Measurements from ENCODE around the gene TRIM36.
A peak's percentile ranks its signal among the peaks of the same experiment; 100 is the strongest.

The TRIM36 gene, protein sequence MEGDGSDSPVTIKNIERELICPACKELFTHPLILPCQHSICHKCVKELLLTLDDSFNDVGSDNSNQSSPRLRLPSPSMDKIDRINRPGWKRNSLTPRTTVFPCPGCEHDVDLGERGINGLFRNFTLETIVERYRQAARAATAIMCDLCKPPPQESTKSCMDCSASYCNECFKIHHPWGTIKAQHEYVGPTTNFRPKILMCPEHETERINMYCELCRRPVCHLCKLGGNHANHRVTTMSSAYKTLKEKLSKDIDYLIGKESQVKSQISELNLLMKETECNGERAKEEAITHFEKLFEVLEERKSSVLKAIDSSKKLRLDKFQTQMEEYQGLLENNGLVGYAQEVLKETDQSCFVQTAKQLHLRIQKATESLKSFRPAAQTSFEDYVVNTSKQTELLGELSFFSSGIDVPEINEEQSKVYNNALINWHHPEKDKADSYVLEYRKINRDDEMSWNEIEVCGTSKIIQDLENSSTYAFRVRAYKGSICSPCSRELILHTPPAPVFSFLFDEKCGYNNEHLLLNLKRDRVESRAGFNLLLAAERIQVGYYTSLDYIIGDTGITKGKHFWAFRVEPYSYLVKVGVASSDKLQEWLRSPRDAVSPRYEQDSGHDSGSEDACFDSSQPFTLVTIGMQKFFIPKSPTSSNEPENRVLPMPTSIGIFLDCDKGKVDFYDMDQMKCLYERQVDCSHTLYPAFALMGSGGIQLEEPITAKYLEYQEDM

DNA sequence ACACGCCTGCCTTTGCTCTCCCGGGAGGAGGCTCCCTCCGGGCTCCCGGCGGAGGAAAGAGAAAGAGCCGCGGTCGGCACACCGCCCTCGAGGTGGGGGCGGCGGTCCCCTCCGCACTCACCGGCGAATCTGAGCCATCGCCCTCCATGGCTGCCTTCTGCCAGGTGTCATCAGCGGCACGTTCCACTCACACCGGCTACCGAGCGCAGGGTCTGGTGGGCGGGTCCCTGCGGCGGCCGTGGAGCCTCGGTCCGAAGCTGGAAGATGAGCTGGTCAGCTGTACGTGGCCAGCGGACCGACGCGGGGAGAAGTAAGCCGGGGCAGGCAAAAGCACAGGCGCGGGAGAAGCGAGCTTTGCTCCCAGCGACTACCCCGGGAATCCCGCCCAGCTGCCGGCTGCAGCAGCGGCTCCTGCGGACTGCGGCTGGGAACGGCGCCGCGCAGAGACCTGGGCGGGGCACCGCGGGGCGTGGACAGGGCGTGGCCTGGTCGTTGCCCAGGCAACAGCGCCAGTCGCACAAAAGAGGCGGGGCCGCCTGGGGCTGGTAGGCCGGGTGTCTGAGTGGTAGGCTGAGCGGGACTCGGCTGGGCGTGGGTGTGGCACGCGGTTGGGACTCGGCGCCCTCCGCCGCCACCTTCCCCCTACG lies at the start of gene TRIM36:
Gene TRIM36 (minus strand): TSS at position 422 of the 647 bp plus-strand sequence. CDS start 274 bp downstream, at position 148.
- DNase-seq (ENCODE audit: low read depth): peak; percentile 90

DNA sequence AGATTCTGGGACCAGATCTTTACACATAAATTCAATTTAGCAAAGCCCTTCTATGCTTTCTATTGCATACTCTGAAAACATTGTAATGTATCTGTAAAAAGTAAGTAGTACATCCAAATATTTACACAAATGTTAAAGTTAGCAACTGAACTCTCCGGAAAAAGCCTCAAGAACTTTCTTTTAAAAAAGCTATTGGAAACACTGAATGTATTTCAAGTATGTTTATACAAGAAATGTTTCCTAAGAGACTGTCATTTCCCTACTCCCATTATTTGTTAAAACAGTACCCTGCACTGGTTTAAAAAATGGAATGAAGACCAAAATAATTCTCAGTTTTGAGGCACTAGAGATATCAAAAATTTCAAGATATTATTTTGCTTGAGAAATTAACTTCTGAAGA lies 44.8 kb upstream of the TRIM36 start:
- no peak for DNase-seq (ENCODE audit: low read depth)

DNA sequence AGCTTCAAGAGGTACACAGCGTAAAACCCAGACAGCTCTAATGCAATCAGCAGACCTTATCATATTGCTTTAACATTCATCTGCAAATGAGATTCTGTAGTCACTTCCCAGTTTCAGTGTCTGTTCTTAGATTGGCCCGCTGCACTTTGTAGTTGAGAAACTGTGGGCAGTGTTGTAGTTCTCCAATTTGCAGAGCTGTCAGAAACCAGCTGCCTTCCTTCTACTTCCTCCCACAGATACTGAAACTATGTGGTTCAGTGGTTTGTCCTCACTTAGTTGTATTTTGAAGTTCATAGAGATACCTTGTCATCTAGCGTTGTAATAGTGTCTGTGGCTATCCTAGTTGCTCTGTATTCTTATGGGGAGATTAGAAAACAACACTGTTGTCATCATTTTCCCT lies 39.6 kb upstream of the TRIM36 start:
- DNase-seq (ENCODE audit: low read depth): peak; percentile 5

DNA sequence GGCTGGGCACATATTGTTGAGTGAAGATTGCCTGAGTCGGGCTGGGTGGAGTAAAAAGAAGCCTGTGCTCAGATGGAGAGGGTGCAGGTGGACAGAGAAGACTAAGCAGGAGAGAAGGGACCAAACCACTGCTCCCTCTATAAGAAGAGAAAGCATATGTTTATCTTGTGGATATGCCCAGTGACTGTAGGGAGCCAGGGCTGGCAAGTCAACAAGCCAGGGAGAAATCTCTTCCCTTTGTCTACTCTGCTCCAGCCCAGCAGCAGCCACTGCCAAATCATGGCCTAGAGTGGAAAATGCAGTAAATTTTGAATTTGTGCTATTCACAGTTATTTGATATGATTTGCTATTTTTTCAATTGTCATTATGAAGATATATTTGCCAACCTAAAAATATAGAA lies 33.2 kb upstream of the TRIM36 start:
- no peak for DNase-seq (ENCODE audit: low read depth)

DNA sequence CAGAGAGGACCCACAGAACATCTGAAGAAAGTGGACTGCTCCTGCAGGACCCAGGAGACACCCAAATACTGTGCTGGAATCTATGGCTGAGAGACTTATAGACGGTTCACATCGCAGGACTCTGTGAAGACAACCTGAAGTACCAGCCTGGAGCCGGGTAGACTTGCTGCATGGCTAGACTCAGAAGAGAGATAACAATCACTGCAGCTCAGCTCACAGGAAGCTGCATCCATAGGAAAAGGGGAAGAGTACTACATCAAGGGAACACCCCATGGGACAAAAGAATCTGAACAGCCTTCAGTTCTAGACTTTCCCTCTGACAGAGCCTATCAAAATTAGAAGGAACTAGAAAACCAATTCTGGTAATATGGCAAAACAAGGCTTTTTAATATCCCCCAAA lies 26.5 kb upstream of the TRIM36 start:
- DNase-seq (ENCODE audit: low read depth): no peak

GRCh38 chr5:115194676-115195075 lies 25.0 kb upstream of the TRIM36 start:
- DNase-seq (ENCODE audit: low read depth): no peak

GRCh38 chr5:115193295-115193694 lies 23.6 kb upstream of the TRIM36 start:
- no peak for DNase-seq (ENCODE audit: low read depth)

GRCh38 chr5:115192098-115192497 lies 22.4 kb upstream of the TRIM36 start:
- no peak for DNase-seq (ENCODE audit: low read depth)

DNA sequence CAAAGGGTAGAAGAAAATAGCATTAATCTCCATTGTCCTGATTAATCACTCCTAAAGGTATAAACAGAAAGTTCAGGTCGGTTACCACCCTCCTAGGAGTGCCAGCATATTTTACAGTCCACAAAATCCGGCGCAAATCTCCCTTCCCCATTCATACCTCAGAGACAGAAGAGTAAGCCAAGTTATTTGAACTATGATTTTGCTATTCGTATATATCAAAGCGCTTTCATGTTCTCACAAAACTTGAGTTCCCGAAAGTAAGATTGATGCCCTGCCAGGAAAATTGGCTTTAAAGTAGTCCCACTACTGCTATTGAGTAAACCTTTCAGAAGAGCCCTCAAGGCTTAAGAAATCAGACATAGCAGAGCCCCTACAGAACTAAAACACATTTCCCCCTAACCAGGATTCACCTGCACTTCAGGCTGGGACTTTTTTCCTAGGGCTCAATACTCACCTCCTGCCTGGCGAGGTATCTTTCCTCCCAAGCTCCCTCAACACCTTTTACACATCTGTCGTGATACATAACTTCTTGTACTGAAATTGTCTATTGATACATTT lies 21.8 kb upstream of the TRIM36 start:
- no peak for DNase-seq (ENCODE audit: low read depth)

DNA sequence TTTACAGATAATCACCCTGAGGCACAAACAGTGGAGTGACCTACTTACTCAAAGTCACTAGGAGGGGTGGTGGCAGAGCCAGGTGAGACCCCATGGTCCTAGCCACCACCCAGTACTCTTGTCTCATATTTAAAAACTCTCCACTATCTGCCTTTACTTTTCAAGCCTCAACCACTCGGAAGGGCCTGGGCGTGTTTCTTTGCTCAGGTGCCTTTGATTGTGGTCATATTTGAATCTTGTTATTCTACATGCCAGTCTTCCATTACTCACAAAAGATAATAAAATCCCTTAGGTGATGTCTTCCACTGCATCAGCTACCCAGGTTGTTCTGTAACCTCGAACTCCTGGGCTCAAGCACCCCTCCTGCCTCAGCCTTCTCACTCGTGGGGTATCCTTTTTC lies 20.7 kb upstream of the TRIM36 start:
- DNase-seq (ENCODE audit: low read depth): no peak

DNA sequence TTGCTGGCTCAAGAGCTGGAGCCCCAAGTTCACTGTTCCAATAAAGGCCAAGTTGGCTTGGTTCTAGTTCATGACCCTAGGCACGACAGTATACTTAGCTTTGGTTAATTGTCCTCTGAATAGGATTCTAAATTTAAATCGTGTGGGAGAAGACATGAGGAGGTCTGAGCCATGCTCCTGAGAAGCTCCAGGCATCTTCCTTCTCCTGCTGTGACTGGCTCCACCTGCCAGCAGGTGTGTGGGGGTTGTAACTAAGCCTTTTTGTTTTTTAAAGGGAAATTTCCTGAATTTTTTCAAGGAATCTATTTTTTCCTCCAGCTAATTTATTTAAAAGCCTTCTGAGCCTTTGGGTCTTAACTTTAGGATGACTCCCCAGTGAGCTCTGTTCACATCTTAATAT lies 20.2 kb upstream of the TRIM36 start:
- DNase-seq (ENCODE audit: low read depth): no peak

GRCh38 chr5:115186794-115187193 lies 17.1 kb upstream of the TRIM36 start:
- no peak for DNase-seq (ENCODE audit: low read depth)

- DNase-seq (ENCODE audit: low read depth): no peak
These were observed 15.1 kb upstream of the TRIM36 start for GRCh38 chr5:115184770-115185169.

- no peak for DNase-seq (ENCODE audit: low read depth)
These were observed 12.0 kb upstream of the TRIM36 start for GRCh38 chr5:115181757-115182156.

DNA sequence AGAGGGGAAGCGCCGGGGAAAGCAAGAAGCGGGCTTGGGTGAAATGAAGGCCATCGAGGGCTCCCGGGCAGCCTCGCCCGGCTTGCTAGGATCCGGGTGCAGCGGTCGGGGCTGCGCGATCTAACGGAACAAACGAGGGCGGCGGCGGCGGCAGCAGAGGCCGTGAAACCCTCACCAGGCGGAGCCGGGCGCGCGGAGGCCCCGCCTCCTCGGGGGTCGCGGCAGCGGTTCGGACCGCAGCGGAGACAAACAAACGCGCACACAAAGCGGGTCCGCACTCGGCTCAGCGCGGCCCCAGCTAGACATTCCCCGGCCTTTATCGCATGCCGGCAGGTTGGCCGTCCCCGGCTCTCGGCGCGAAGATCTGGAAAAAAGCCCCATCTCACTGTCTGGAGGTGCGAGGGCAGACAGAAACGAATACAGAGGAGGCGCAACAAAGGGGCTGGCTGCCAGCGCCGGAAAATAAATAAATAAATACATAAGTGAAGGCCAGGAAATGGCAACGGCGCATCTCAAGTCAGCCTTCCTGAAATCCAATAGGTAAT lies 10.5 kb upstream of the TRIM36 start:
- no peak for DNase-seq (ENCODE audit: low read depth)

DNA sequence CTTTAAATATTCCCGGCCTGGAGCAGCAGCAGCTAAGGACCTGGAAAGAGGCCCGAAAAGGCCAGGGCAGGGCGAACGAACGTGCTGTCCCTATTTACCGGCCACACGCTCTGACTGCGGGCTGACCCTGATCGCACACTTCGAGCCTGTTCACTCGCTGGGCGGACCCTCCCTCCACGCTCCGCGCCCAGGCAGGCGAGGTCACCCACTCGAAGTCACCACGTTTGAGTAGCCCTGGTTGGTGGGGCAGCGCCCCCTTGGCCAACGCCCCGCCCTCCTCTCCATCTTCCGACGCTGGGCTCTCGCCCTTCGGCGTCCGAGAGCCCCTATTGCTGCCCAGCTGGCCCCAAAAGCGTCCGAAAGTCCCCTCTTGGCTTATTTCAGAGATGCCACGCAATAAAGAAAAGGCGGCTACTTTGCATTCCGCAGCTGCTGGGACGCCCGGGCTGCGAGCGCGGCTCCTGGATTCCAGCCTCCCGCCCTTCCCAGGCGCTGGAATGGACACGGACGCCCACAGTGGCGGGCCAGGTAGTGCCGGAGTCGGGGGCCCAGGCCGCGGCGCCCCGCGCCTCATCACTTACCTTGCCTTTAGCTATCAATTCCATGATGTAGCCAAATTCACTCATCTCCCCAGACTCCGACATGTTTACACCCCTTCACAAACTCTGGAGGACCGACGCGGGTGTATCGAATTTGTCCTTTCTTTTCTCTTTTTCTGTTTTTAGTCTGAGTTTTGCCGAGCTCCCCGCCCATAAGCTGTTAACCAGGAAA lies 9.9 kb upstream of the TRIM36 start:
- DNase-seq (ENCODE audit: low read depth): no peak

DNA sequence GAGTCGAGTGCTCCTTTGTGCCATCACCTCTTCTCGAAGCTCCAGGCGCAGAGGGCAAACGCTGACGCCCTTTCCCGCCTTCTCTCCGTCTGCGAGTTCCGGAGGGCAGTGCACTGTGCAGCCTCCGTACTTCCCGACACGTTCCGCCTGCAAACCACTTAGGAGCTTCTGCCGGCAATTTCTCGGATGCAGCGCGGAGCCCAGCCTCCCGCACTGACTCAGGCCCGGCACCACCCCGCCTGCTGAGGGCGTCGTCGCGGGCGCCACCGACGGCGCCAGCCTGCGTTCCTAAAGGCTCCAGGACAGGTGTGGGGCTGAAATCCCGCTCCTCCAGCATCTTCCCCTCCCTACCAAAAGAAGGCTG lies 9.3 kb upstream of the TRIM36 start:
- DNase-seq (ENCODE audit: low read depth): no peak

DNA sequence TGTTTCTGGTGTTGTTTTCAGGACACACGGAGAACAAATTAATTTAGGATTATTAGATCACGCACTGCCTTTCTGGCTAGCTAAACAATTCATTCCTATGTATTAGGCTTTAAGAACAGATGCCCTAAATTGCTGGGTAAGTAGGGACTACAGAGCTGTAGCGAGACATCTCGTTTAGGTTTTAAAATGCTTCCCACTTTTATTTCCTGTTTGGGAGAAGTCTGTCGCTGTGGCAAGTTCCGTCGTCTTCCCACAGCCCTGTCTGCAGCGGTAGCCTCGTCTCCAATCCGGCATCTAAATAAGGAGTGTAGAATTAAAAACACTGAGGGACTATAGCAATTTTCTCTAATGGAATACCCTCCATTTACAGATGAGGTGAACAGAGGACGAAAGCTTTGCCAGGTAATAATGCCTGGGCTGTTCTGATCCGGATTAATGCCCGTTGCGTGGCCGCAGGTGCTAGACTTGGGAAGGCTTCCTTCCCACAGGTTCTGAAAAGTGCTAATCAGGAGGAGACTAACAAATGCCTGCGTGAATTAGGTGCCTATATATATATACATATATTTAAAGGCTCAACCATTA lies 1.3 kb upstream of the TRIM36 start:
- DNase-seq (ENCODE audit: low read depth): no peak

DNA sequence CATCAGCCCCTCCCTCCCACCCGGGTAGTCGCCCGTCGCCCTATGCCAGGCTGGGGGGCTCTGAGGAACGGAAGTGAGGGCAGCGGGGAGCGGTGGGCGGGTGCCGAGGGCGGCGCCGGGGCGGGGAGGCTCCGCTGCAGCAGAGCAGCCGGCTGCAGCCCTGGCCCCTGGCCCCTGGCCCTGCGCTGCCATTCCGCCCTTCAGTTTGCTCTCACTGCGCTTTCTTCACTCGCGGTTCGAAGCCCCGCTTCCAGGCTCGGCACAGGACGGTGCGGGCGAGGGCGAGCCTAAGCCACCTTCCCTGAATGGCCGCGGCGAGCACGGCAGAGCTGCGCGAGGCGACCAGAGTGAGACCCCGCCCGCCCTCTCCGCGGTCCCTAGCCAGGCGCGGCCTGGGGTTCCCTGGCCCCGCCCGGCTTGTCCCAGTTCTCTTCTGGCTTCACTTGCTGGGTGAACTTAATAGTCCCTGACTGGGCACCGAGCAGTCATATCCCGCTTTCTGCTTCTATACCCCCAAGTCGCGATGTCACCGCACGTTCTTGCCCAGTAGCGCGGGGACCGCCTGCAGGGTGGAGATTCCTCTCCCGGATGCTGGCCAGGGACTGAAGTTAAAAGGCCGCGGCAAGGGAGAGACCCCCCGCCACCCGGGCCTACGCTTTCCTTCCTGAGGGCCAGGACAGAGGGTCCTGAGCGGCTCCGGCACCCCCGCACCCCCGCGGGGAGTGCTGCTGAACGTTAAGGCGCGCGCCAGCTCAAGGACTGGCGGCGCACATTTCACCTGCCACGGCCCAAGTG lies 623 bp upstream of the TRIM36 start:
- no peak for DNase-seq (ENCODE audit: low read depth)

DNA sequence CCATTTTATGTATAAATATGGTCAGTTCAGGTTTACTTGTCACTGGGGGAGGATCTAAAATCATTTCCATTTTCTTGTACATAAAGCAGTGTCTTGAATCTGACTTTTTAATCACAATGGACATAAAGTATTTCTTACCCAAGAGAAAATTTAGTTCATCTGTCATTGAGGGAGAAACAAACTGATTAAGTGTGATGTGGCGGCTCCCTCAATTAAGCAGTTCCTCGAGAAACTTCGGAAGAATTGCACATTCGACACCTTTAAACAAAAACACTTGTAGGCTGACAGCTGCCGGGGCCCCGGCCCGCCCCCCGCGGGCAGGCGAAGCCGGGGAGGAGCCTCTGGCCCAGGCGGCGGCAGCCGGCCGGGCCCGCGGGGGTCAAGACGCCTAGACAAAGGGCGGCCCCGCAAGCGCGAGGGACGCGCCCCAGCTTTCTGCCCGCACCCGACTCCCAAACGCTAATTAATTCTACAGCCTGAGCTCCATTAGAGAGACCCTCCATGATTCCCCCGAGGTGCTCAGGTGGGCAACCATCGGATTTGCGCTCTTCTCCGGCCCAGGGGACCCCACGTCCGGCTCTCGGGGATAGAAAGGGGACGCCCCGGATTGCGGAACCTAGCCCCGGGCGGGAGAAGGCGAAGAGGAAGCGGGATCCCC lies 750 bp downstream of the TRIM36 start:
- no peak for DNase-seq (ENCODE audit: low read depth)
